ENCODE data around the gene FBXO21. TPM values are rescaled to one million over a fixed set of nuclear protein-coding genes. Genes with fewer than 3 reads are reported as not detected.

The FBXO21 gene
- total RNA-seq, 6 donors from 2014 or later = 38.2 to 122 (median 59.0) TPM

GRCh38 chr12:117172168-117172567 lies 18.1 kb downstream of the FBXO21 start:
- no peak for DNase-seq
- peaks cover 25 to 98% (median 64%) of the 10 kb centered on the region in 4 donors for H3K36me3 ChIP-seq
- no peaks in the 10 kb centered on the region for H3K27me3 ChIP-seq
- H3K4me1 ChIP-seq = peaks cover 0 to 3% (median 0%) of the 10 kb centered on the region in 4 donors
- H3K9me3 ChIP-seq = no peaks in the 10 kb centered on the region
- WGBS, 2 donors = 91 to 97% methylated on average over 3 of the region's 3 CpGs
- TF ChIP-seq POLR2A (IDR thresholded peaks at IDR 0.05) (no peak), POLR2AphosphoS5 (IDR thresholded peaks at IDR 0.05) (no peak), CTCF (IDR thresholded peaks at IDR 0.05) (no peak), EP300 (IDR thresholded peaks at IDR 0.05) (no peak)
- ATAC-seq (ENCODE audit: low FRiP score in 2 of 2) = no peak
- no peak overlapping the region for H3K27ac ChIP-seq
- H3K4me3 ChIP-seq = no peak overlapping the region

- Histone ChIP-seq H3K4me3 (no peak overlapping the region), H3K9me3 (no peaks in the 10 kb centered on the region), H3K4me1 (peaks cover 0 to 3% (median 0%) of the 10 kb centered on the region in 4 donors), H3K27me3 (no peaks in the 10 kb centered on the region), H3K27ac (no peak overlapping the region), H3K36me3 (peaks cover 28 to 100% (median 65%) of the 10 kb centered on the region in 4 donors)
- ATAC-seq (ENCODE audit: low FRiP score in 2 of 2) (no peak), DNase-seq (no peak)
- 87 to 90% methylated on average over 2 of the region's 2 CpGs for WGBS, 2 donors
- no peak for TF ChIP-seq POLR2AphosphoS5 (IDR thresholded peaks at IDR 0.05)
- no peak for TF ChIP-seq POLR2A (IDR thresholded peaks at IDR 0.05)
- no peak for TF ChIP-seq CTCF (IDR thresholded peaks at IDR 0.05)
- no peak for TF ChIP-seq EP300 (IDR thresholded peaks at IDR 0.05)
These were observed 18.6 kb downstream of the FBXO21 start for GRCh38 chr12:117171499-117172162.

- no peak for ATAC-seq (ENCODE audit: low FRiP score in 2 of 2)
- H3K9me3 ChIP-seq = no peaks in the 10 kb centered on the region
- peaks cover 46 to 100% (median 72%) of the 10 kb centered on the region in 4 donors for H3K36me3 ChIP-seq
- H3K27ac ChIP-seq = no peak overlapping the region
- H3K4me3 ChIP-seq = no peak overlapping the region
- no peak for DNase-seq
- H3K27me3 ChIP-seq = no peaks in the 10 kb centered on the region
- WGBS, 2 donors = 93 to 99% methylated on average over 3 of the region's 3 CpGs
- no peaks in the 10 kb centered on the region for H3K4me1 ChIP-seq
- TF ChIP-seq CTCF (IDR thresholded peaks at IDR 0.05) = no peak
These were observed 20.7 kb downstream of the FBXO21 start for GRCh38 chr12:117169548-117169947.

- no peak for TF ChIP-seq EP300 (IDR thresholded peaks at IDR 0.05)
- no peak for TF ChIP-seq POLR2AphosphoS5 (IDR thresholded peaks at IDR 0.05)
- TF ChIP-seq CTCF (IDR thresholded peaks at IDR 0.05) = no peak
- no peak for TF ChIP-seq POLR2A (IDR thresholded peaks at IDR 0.05)
- H3K27ac ChIP-seq = no peak overlapping the region
- H3K36me3 ChIP-seq = peaks cover 47 to 100% (median 71%) of the 10 kb centered on the region in 4 donors
- no peaks in the 10 kb centered on the region for H3K27me3 ChIP-seq
- H3K9me3 ChIP-seq = no peaks in the 10 kb centered on the region
- H3K4me3 ChIP-seq = no peak overlapping the region
- ATAC-seq (ENCODE audit: low FRiP score in 2 of 2) (no peak), DNase-seq (no peak)
- 74% methylated on average over 3 of the region's 3 CpGs for WGBS, 2 donors
- H3K4me1 ChIP-seq = no peaks in the 10 kb centered on the region
These were observed 21.3 kb downstream of the FBXO21 start for GRCh38 chr12:117168976-117169375.

GRCh38 chr12:117167769-117168168 lies 22.5 kb downstream of the FBXO21 start:
- WGBS, 2 donors = 92 to 99% methylated on average over 4 of the region's 4 CpGs
- Histone ChIP-seq H3K9me3 (no peaks in the 10 kb centered on the region), H3K4me3 (no peak overlapping the region), H3K36me3 (peaks cover 48 to 100% (median 70%) of the 10 kb centered on the region in 4 donors), H3K4me1 (no peaks in the 10 kb centered on the region), H3K27me3 (no peaks in the 10 kb centered on the region), H3K27ac (no peak overlapping the region)
- ATAC-seq (ENCODE audit: low FRiP score in 2 of 2) (no peak), DNase-seq (no peak)
- no peak for TF ChIP-seq CTCF (IDR thresholded peaks at IDR 0.05)

Data from upper lobe of left lung (tissue), 6 donors.